ENCODE measurements around the gene ENPP7.

Gene ENPP7

GRCh38 chr17:79730769-79731483, at the start of gene ENPP7:
TSS of gene ENPP7 (plus strand) at chr17:79730943. CDS start at chr17:79731140, 197 bp downstream.
- no peak for DNase-seq

GRCh38 chr17:79681101-79681621, 49.6 kb upstream of the ENPP7 start:
- DNase-seq: no peak

- DNase-seq: no peak
These were observed 49.0 kb upstream of the ENPP7 start for GRCh38 chr17:79681628-79682261.

GRCh38 chr17:79683365-79683764, 47.4 kb upstream of the ENPP7 start:
- no peak for DNase-seq

GRCh38 chr17:79684132-79684985, 46.4 kb upstream of the ENPP7 start:
- DNase-seq: no peak

- no peak for DNase-seq
These were observed 45.6 kb upstream of the ENPP7 start for GRCh38 chr17:79685121-79685520.

GRCh38 chr17:79686476-79686875, 44.3 kb upstream of the ENPP7 start:
- DNase-seq: no peak

GRCh38 chr17:79690466-79690865, 40.3 kb upstream of the ENPP7 start:
- DNase-seq: no peak

- DNase-seq: no peak
These were observed 39.5 kb upstream of the ENPP7 start for GRCh38 chr17:79690988-79691836.

GRCh38 chr17:79691931-79692330, 38.8 kb upstream of the ENPP7 start:
- DNase-seq: no peak

GRCh38 chr17:79693419-79693818, 37.3 kb upstream of the ENPP7 start:
- DNase-seq: no peak

- DNase-seq: no peak
These were observed 35.4 kb upstream of the ENPP7 start for GRCh38 chr17:79695293-79695790.

- DNase-seq: no peak
These were observed 34.7 kb upstream of the ENPP7 start for GRCh38 chr17:79695797-79696609.

- no peak for DNase-seq
These were observed 34.1 kb upstream of the ENPP7 start for GRCh38 chr17:79696610-79696982.

GRCh38 chr17:79698146-79698846, 32.4 kb upstream of the ENPP7 start:
- no peak for DNase-seq

GRCh38 chr17:79699386-79700036, 31.2 kb upstream of the ENPP7 start:
- DNase-seq: no peak

- DNase-seq: no peak
These were observed 30.2 kb upstream of the ENPP7 start for GRCh38 chr17:79700592-79700991.

- no peak for DNase-seq
These were observed 28.7 kb upstream of the ENPP7 start for GRCh38 chr17:79702034-79702433.

GRCh38 chr17:79702550-79703236, 28.1 kb upstream of the ENPP7 start:
- DNase-seq: no peak

- no peak for DNase-seq
These were observed 26.1 kb upstream of the ENPP7 start for GRCh38 chr17:79704691-79705090.
